Mucosa of descending colon (tissue), 3 donors: ENCODE measurements around the gene MTCH1. TPM values are rescaled to one million over a fixed set of nuclear protein-coding genes. Genes with fewer than 3 reads are reported as not detected.
A peak's percentile ranks its signal among the peaks of the same experiment; 100 is the strongest.

ENCODE experiments used
- ATAC-seq: fragments of 200-7000 bp; cut with Tn5 transposase; one replicate; pipeline ENCODE4 v1.9.1; 2020; ENCODE audit warnings: mild to moderate bottlenecking, moderate library complexity
- DNase-seq, 3 donors: peaks; one replicate each; pipeline ENCODE4 v3.0.0-alpha.2; 2020
- H3K36me3 ChIP-seq: fragments of 200-600 bp; one replicate; pipeline ENCODE4 v1.8.0; 2021; ENCODE audit warnings: low read depth, mild to moderate bottlenecking
- H3K4me1 ChIP-seq: fragments of 200-600 bp; one replicate; pipeline ENCODE4 v1.8.0; 2021; ENCODE audit warnings: low read depth, mild to moderate bottlenecking
- H3K4me3 ChIP-seq: fragments of 200-600 bp; one replicate; pipeline ENCODE4 v1.8.0; 2021; ENCODE audit warnings: mild to moderate bottlenecking
- H3K9me3 ChIP-seq: fragments of 200-600 bp; one replicate; pipeline ENCODE4 v1.8.0; 2021; ENCODE audit warnings: mild to moderate bottlenecking
- CTCF ChIP-seq: fragments of 200-600 bp; IDR thresholded peaks from one replicate; pipeline ENCODE4 v1.8.0; 2022; ENCODE audit warnings: antibody characterized with exemption, mild to moderate bottlenecking
- intact Hi-C, 2 donors: fragments of 100-400 bp; cut with DNase I in 1 of 2; cut with micrococcal nuclease in 1 of 2; formaldehyde crosslinking; loops; one replicate each; pipeline versions ENCODE4 v1.11.0 to v1.11.1; 2022; cut with DNase I, micrococcal nuclease
- total RNA-seq, 3 donors: library from RNA; stranded (reverse); fragmentation: NEBNext Ultra II Directional in 2 of 3; extraction: Animal tissue kit (Norgen Biotek cat#: 25700) in 2 of 3; gene quantifications; one replicate each; pipeline versions ENCODE4 v1.2.1 to v1.2.4, GENCODE V29; 2021 to 2023
- donor health status: DM: no; HTN: no; CAD: no; lungs with moderate emphysema.
- donor health status: DM: no; HTN: no; CAD: no.
- donor health status: DM: no; HTN: yes; CAD: no.

MTCH1 gene
- total RNA-seq, 3 donors from 2014 or later: 153 to 186 (median 157) TPM

- Histone ChIP-seq H3K4me1 (no peaks in the 10 kb centered on the region), H3K4me3 (no peak overlapping the region), H3K9me3 (no peaks in the 10 kb centered on the region), H3K36me3 (no peaks in the 10 kb centered on the region)
- DNase-seq: no peak
- peak; percentile 56 for ATAC-seq
- intact Hi-C loops: no loop called here
- TF ChIP-seq CTCF: no peak
Measured at GRCh38 chr6:37007340-37008043, 21.5 kb upstream of the MTCH1 start.

GRCh38 chr6:37006793-37007339 is 20.9 kb upstream of the MTCH1 start:
- Histone ChIP-seq H3K4me1 (no peaks in the 10 kb centered on the region), H3K9me3 (no peaks in the 10 kb centered on the region), H3K4me3 (no peak overlapping the region), H3K36me3 (no peaks in the 10 kb centered on the region)
- TF ChIP-seq CTCF: no peak
- intact Hi-C loops: no loop called here
- DNase-seq: no peak
- peak; percentile 9 for ATAC-seq

GRCh38 chr6:37005827-37006567 is 20.0 kb upstream of the MTCH1 start:
- H3K36me3 ChIP-seq: no peaks in the 10 kb centered on the region

GRCh38 chr6:37005061-37005810 is 19.2 kb upstream of the MTCH1 start, which contains the start of gene FGD2:
Gene FGD2, plus strand, starts transcription at chr6:37005655. Its CDS starts 163 bp downstream, at chr6:37005818.
- ATAC-seq (peak; percentile 61), DNase-seq (peak in 1 of 3 donors; percentile 38)
- intact Hi-C loops: no loop called here
- Histone ChIP-seq H3K4me3 (no peak within 1 kb of the TSS), H3K36me3 (no peaks in the 10 kb centered on the region), H3K4me1 (no peaks in the 10 kb centered on the region), H3K9me3 (no peaks in the 10 kb centered on the region)
- no peak for TF ChIP-seq CTCF

More at GRCh38 chr6:37005827-37006567, 20.0 kb upstream of the MTCH1 start:
- intact Hi-C loops: no loop called here
- Histone ChIP-seq H3K4me3 (no peak overlapping the region), H3K9me3 (no peaks in the 10 kb centered on the region), H3K4me1 (no peaks in the 10 kb centered on the region)
- ATAC-seq: peak; percentile 10
- DNase-seq: no peak
- TF ChIP-seq CTCF: no peak
